PC-9 (cell line): ENCODE data around the gene KCNH6. TPM values are rescaled to one million over a fixed set of nuclear protein-coding genes. Genes with fewer than 3 reads are reported as not detected.

Experiments
- BruUV-seq: library from RNA; stranded (reverse); fragments of 400-500 nt; replicated peaks from 2 replicates; lab custom pipeline; 2021; lab: Mats Ljungman, UMichigan
- CTCF ChIA-PET: fragments of 300-600 bp; sonication (Branson Sonifier 250); formaldehyde crosslinking; loops from one replicate; lab custom pipeline; 2022; ENCODE audit warnings: antibody characterized with exemption; lab: Charles Lee
- POLR2A ChIA-PET: fragments of 300-600 bp; sonication (Branson Sonifier 250); formaldehyde crosslinking; loops from one replicate; lab custom pipeline; 2022; ENCODE audit warnings: antibody characterized with exemption; ENCODE audit not compliant: unreplicated experiment; lab: Charles Lee
- DNase-seq, 2 experiments: peaks; one replicate each; pipeline versions ENCODE4 v3.0.0 to v3.0.0-alpha.2; 2015 to 2022; ENCODE audit warnings: mixed read lengths in 1 of 2
- H2AFZ ChIP-seq: fragments of 200-600 bp; sonication (generic); 2 replicates; pipeline ENCODE4 v1.8.1; 2017; ENCODE audit warnings: antibody characterized with exemption
- H3F3A ChIP-seq: fragments of 200-600 bp; sonication (generic); 2 replicates; pipeline ENCODE4 v1.8.1; 2017; ENCODE audit warnings: antibody characterized with exemption, mild to moderate bottlenecking, low read depth; ENCODE audit not compliant: insufficient read depth
- H3K27ac ChIP-seq: fragments of 200-600 bp; sonication (generic); 2 replicates; pipeline ENCODE4 v1.6.1; 2016; ENCODE audit warnings: mixed run types
- H3K27me3 ChIP-seq: fragments of 200-600 bp; sonication (generic); 2 replicates; pipeline ENCODE4 v1.6.1; 2016; ENCODE audit warnings: low read depth, mixed run types; ENCODE audit not compliant: insufficient read depth
- H3K36me3 ChIP-seq: fragments of 200-600 bp; sonication (generic); 2 replicates; pipeline ENCODE4 v1.6.1; 2016; ENCODE audit warnings: low read depth, mixed run types
- H3K4me1 ChIP-seq: fragments of 200-600 bp; sonication (generic); replicated peaks from 2 replicates; pipeline ENCODE4 v1.6.1; 2016; ENCODE audit warnings: mixed run types; ENCODE audit not compliant: insufficient read depth
- H3K4me2 ChIP-seq: fragments of 200-600 bp; sonication (generic); 2 replicates; pipeline ENCODE4 v1.6.1; 2017; ENCODE audit warnings: mixed run types
- H3K4me3 ChIP-seq: fragments of 200-600 bp; sonication (generic); 2 replicates; pipeline ENCODE4 v1.6.1; 2016; ENCODE audit warnings: mixed run types
- H3K79me2 ChIP-seq: fragments of 200-600 bp; sonication (generic); 2 replicates; pipeline ENCODE4 v1.6.1; 2017; ENCODE audit warnings: low read depth, mixed run types
- H3K9me2 ChIP-seq: fragments of 200-600 bp; sonication (generic); 2 replicates; pipeline ENCODE4 v1.8.1; 2017; ENCODE audit warnings: mild to moderate bottlenecking; ENCODE audit not compliant: insufficient read depth
- H3K9me3 ChIP-seq: fragments of 200-600 bp; sonication (generic); 2 replicates; pipeline ENCODE4 v1.8.1; 2016; ENCODE audit warnings: low read depth; ENCODE audit not compliant: insufficient read depth
- H4K20me1 ChIP-seq: fragments of 200-600 bp; sonication (generic); 2 replicates; pipeline ENCODE4 v1.8.1; 2017; ENCODE audit not compliant: insufficient read depth
- EZH2 ChIP-seq: fragments of 200-600 bp; sonication (generic); IDR thresholded peaks from 2 replicates; pipeline ENCODE4 v1.8.0; 2017; ENCODE audit warnings: antibody characterized with exemption, low read depth
- intact Hi-C: fragments of 100-400 bp; cut with micrococcal nuclease; formaldehyde crosslinking; loops from one replicate; pipeline ENCODE4 v1.10.0; 2022; ENCODE audit not compliant: unreplicated experiment
- total RNA-seq: library from RNA; stranded (reverse); gene quantifications from 2 replicates; pipeline ENCODE4 v1.2.3, GENCODE V29; 2021
- TF ChIP-seq, protein P1 (sequence below): fragments of 200-600 bp; sonication (generic); conservative IDR thresholded peaks from 2 replicates; pipeline ENCODE4 v1.6.1; 2017; ENCODE audit warnings: mixed run types, antibody characterized with exemption, mild to moderate bottlenecking, moderate library complexity

The KCNH6 gene
- total RNA-seq, 1 experiment from 2014 or later, result not detected

DNA sequence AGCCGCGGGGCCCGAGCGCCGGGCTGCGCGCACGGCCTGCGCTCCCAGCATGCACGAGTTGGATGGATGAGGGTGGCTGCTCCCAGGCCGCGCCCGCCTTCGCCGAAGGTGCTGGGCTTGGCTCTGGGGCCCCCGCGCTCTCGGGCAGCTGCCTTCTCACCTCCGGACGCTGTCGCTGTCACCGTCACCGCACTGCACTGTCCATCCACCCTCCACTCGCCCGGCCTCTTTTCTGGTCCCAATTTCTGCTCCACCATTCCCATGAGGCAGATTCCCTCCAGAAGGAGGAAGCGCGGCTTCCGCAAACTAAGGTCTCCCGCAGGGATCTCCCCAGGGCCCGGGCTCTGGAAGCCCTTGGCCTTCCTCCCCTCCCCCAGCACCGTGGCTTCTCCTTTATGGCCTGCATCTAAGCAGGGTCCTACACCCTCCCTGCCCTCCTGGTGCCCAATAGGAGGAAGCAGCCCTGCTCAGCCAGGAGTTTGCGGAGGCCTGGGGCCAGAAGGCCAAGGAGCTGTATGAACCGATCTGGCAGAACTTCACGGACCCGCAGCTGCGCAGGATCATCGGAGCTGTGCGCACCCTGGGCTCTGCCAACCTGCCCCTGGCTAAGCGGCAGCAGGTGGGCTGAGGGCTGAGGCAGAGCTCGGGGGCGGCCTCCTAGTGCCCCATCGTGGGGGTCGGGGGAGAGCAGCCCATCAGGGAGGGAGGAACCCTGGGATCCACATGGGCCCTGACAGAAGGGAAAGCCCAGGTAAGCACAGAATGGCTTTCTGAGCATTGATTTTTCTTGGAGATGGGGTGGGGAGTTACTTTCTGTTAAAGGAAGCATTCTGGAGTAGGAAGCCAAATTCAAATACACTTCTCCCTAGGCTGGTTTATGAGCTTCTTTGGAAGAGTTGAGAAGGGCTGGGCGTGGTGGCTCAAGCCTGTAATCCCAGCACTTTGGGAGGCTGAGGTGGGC lies 45.4 kb upstream of the KCNH6 start:
- intact Hi-C loops, result loop anchor here (2.0 to 5.0 kb wide), 3 partner anchors 31 to 805 kb away; partner anchors contain the start of gene CYB561
- H3K9me3 ChIP-seq, result no peaks in the 10 kb centered on the region
- POLR2A ChIA-PET, result interaction anchor here (0.6 kb wide), 1 partner anchor 36 kb away, joined by 4 read pairs; no protein-coding TSS in a partner anchor
- H3K36me3 ChIP-seq, result no peaks in the 10 kb centered on the region
- peak overlapping the region; percentile 56; the same call in 1 of the 2 replicates for H3K4me3 ChIP-seq
- CTCF ChIA-PET, result interaction anchor here (0.6 to 2.6 kb wide), 7 partner anchors 31 to 298 kb away, joined by 3 to 14 read pairs (median 3); no protein-coding TSS in a partner anchor
- no peak overlapping the region for H2AFZ ChIP-seq
- H3K4me1 ChIP-seq, result peaks cover 5% of the 10 kb centered on the region
- H3K79me2 ChIP-seq, result no peaks in the 10 kb centered on the region
- H3K27ac ChIP-seq, result no peak overlapping the region
- BruUV-seq, result no TSS peak
- peaks cover 22% of the 10 kb centered on the region for H3K27me3 ChIP-seq
- no peaks in the 10 kb centered on the region for H4K20me1 ChIP-seq
- H3K9me2 ChIP-seq, result no peaks in the 10 kb centered on the region
- no peak for DNase-seq
- H3F3A ChIP-seq, result peaks cover 6% of the 10 kb centered on the region; the same call in 1 of the 2 replicates
- TF ChIP-seq, protein P1, sequence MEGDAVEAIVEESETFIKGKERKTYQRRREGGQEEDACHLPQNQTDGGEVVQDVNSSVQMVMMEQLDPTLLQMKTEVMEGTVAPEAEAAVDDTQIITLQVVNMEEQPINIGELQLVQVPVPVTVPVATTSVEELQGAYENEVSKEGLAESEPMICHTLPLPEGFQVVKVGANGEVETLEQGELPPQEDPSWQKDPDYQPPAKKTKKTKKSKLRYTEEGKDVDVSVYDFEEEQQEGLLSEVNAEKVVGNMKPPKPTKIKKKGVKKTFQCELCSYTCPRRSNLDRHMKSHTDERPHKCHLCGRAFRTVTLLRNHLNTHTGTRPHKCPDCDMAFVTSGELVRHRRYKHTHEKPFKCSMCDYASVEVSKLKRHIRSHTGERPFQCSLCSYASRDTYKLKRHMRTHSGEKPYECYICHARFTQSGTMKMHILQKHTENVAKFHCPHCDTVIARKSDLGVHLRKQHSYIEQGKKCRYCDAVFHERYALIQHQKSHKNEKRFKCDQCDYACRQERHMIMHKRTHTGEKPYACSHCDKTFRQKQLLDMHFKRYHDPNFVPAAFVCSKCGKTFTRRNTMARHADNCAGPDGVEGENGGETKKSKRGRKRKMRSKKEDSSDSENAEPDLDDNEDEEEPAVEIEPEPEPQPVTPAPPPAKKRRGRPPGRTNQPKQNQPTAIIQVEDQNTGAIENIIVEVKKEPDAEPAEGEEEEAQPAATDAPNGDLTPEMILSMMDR, result no peak
- TF ChIP-seq EZH2, result no peak
- H3K4me2 ChIP-seq, result peak overlapping the region; percentile 72

DNA sequence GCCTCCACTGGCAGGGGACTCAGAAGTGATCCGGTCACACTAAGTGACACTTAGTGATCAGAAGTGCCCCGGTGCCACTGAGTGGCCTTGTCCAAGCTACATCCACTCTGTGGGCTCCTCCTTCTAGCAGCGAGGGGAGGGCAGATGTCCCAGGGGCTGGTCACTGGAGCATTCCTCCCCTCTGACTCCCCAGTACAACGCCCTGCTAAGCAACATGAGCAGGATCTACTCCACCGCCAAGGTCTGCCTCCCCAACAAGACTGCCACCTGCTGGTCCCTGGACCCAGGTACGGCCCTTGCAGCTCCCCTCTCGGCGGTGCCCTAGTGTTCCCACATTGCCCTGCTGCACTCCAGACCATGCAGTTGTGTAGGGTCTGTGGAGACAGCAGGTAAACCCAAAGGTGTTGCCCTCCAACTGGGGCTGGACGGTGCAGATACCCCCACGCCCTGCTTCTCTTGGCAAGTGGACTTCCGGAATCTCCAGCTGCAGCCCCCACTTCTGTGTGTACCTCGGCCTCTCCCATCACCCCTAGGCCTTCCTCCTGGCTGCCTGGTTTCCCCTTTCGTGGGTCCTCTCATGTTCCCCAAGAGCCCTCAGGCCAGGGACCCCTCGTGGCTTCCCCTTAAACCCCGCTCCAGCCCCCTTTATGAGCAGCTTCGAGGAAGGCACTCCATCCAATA lies 44.2 kb upstream of the KCNH6 start:
- peak; percentile 85 to 88 for DNase-seq
- Histone ChIP-seq H3K4me2 (peak overlapping the region; percentile 20; the same call in 1 of the 2 replicates), H3K4me3 (no peak overlapping the region), H3F3A (peaks cover 6% of the 10 kb centered on the region; the same call in 1 of the 2 replicates), H3K27ac (no peak overlapping the region), H3K9me2 (no peaks in the 10 kb centered on the region), H2AFZ (no peak overlapping the region), H3K36me3 (no peaks in the 10 kb centered on the region), H3K27me3 (peaks cover 22% of the 10 kb centered on the region), H3K79me2 (no peaks in the 10 kb centered on the region), H3K9me3 (no peaks in the 10 kb centered on the region), H3K4me1 (peaks cover 5% of the 10 kb centered on the region), H4K20me1 (no peaks in the 10 kb centered on the region)
- ChIA-PET POLR2A (interaction anchor here (0.6 kb wide), 1 partner anchor 37 kb away, joined by 4 read pairs; no protein-coding TSS in a partner anchor), CTCF (interaction anchor here (0.5 to 2.6 kb wide), 9 partner anchors 18 to 806 kb away, joined by 3 to 14 read pairs (median 4); no protein-coding TSS in a partner anchor)
- intact Hi-C loops, result loop anchor here (1.0 to 5.0 kb wide), 4 partner anchors 32 to 807 kb away; partner anchors contain the start of gene CYB561
- TF ChIP-seq, protein P1, result peak; percentile 83
- TF ChIP-seq EZH2, result no peak
- BruUV-seq, result no TSS peak
